ENCODE results near the gene NHS. TPM values are rescaled to one million over a fixed set of nuclear protein-coding genes. Genes with fewer than 3 reads are reported as not detected.

The NHS gene
- total and polyA plus RNA-seq, 2 of the 4 experiments (the other 2 are of a cell fraction): 0.36 to 0.90 TPM

GRCh38 chrX:17456526-17456925, 81.5 kb downstream of the NHS start:
- no peaks in the 10 kb centered on the region for H3K9me3 ChIP-seq (ENCODE audit: control insufficient read depth, insufficient read depth, low read length)
- H2AFZ ChIP-seq (replicated peaks; ENCODE audit: low read length, poor library complexity): no peak overlapping the region
- H4K5ac ChIP-seq (ENCODE audit: low read depth, low read length): no peak overlapping the region
- DNase-seq (no peak), ATAC-seq (ENCODE audit: low read depth) (no peak)
- H3K4me3 ChIP-seq (ENCODE audit: insufficient read depth, low read depth, low read length): no peak overlapping the region
- H2AK9ac ChIP-seq (replicated peaks; ENCODE audit: low read depth, low read length, poor library complexity): no peak overlapping the region
- no peak overlapping the region for H3K4ac ChIP-seq (ENCODE audit: low read depth, low read length)
- no peak overlapping the region for H3K4me2 ChIP-seq (ENCODE audit: low read depth, low read length)
- peaks cover 1% of the 10 kb centered on the region for H3K27me3 ChIP-seq (ENCODE audit: control insufficient read depth, insufficient read depth, low read length)
- no peak overlapping the region for H3K56ac ChIP-seq (ENCODE audit: extremely low read depth, insufficient read depth, low read length)
- H4K8ac ChIP-seq (ENCODE audit: low read depth in 2 of 2, low read length in 2 of 2): no peak overlapping the region
- H4K20me1 ChIP-seq (ENCODE audit: insufficient read depth, low read length): no peaks in the 10 kb centered on the region
- H3K79me1 ChIP-seq (ENCODE audit: low read depth in 1 of 2, low read length in 2 of 2): no peaks in the 10 kb centered on the region
- no peaks in the 10 kb centered on the region for H3K36me3 ChIP-seq (ENCODE audit: control insufficient read depth, insufficient read depth, low read length)
- no peak overlapping the region for H3K9ac ChIP-seq (ENCODE audit: low read depth, low read length)
- H4K91ac ChIP-seq (ENCODE audit: insufficient read depth, low read depth, low read length): no peak overlapping the region
- BruUV-seq (replicated peaks): no TSS peak
- H3K4me1 ChIP-seq (ENCODE audit: control insufficient read depth, insufficient read depth, low read length): no peaks in the 10 kb centered on the region; the same call in 1 of the 2 replicates
- no peaks in the 10 kb centered on the region for H3K9me1 ChIP-seq (ENCODE audit: insufficient read depth, low read length)
- POLR2A ChIA-PET (ENCODE audit: unreplicated experiment): no interaction called here
- in situ Hi-C loops (cut with MboI; ENCODE audit: low sequenced_read_pairs): no loop called here
- CTCF ChIA-PET: no interaction called here
- H3K27ac ChIP-seq (ENCODE audit: insufficient read depth, low read length): no peak overlapping the region
- no peak overlapping the region for H2BK5ac ChIP-seq (ENCODE audit: low read depth, low read length, poor library complexity, severe bottlenecking)
- H3K23ac ChIP-seq (ENCODE audit: low read depth, low read length): no peak overlapping the region
- no peak for TF ChIP-seq USF2 (IDR thresholded peaks at IDR 0.05; ENCODE audit: low read depth, low read length)
- no peak for TF ChIP-seq SMC3 (IDR thresholded peaks at IDR 0.05; ENCODE audit: low read depth, low read length)
- no peak for TF ChIP-seq RCOR1 (IDR thresholded peaks at IDR 0.05; ENCODE audit: insufficient replicate concordance, low read length)
- TF ChIP-seq NFE2L2 (IDR thresholded peaks at IDR 0.05; ENCODE audit: low read depth, low read length): no peak
- no peak for TF ChIP-seq RFX5 (IDR thresholded peaks at IDR 0.05; ENCODE audit: low read depth, low read length)
- no peak for TF ChIP-seq CEBPB (IDR thresholded peaks at IDR 0.05; ENCODE audit: low read depth, low read length)
- no peak for TF ChIP-seq MAFK (IDR thresholded peaks at IDR 0.05; ENCODE audit: low read depth, low read length)
- no peak for TF ChIP-seq POLR2A (IDR thresholded peaks at IDR 0.05; ENCODE audit: low read depth, low read length)
- no peak for TF ChIP-seq FOS (IDR thresholded peaks at IDR 0.05; ENCODE audit: low read depth, low read length)
- no peak for TF ChIP-seq MXI1 (IDR thresholded peaks at IDR 0.05; ENCODE audit: borderline replicate concordance, low read depth, low read length)
- TF ChIP-seq CHD1 (IDR thresholded peaks at IDR 0.05; ENCODE audit: low read depth, low read length): no peak
- no peak for TF ChIP-seq MAZ (IDR thresholded peaks at IDR 0.05; ENCODE audit: borderline replicate concordance, low read depth, low read length)
- TF ChIP-seq ELK1 (IDR thresholded peaks at IDR 0.05; ENCODE audit: borderline replicate concordance, low read depth, low read length): no peak
- no peak for TF ChIP-seq CTCF (conservative IDR thresholded peaks at IDR 0.05; ENCODE audit: low read depth, low read length)
- TF ChIP-seq BHLHE40 (IDR thresholded peaks at IDR 0.05; ENCODE audit: low read depth, low read length): no peak
- no peak for TF ChIP-seq RAD21 (IDR thresholded peaks at IDR 0.05; ENCODE audit: low read length)
- H2BK15ac ChIP-seq (ENCODE audit: low read depth, low read length): no peak overlapping the region
- no peak overlapping the region for H3K18ac ChIP-seq (ENCODE audit: low read depth, low read length)
- H3K14ac ChIP-seq (replicated peaks; ENCODE audit: low read depth, low read length): no peak overlapping the region
- dilution Hi-C loops (cut with HindIII; ENCODE audit: low sequenced_read_pairs, unreplicated experiment): no loop called here
- no peak overlapping the region for H2BK20ac ChIP-seq (ENCODE audit: low read depth, low read length)
- no peak overlapping the region for H2AK5ac ChIP-seq (ENCODE audit: low read depth, low read length)
- intact Hi-C loops (cut with micrococcal nuclease): no loop called here
- 50% methylated on average over 1 of the region's 6 CpGs; no CpG with 5 or more reads in 1 of the 2 experiments for WGBS, 2 experiments (ENCODE audit: extremely low coverage in 2 of 2, insufficient read length in 1 of 2)
- no peak overlapping the region for H2BK120ac ChIP-seq (ENCODE audit: low read depth, low read length)
